ENCODE data around the gene TNPO3.

- TF ChIP-seq CTCF (conservative IDR thresholded peaks at IDR 0.05) (no peak), EZH2 (IDR thresholded peaks at IDR 0.05; ENCODE audit: low read depth) (no peak)
Measured at GRCh38 chr7:128916643-128916915, 138.3 kb downstream of the TNPO3 start.
